Stomach (tissue), 9 donors: ENCODE data around the gene ARPC5. TPM values are rescaled to one million over a fixed set of nuclear protein-coding genes. Genes with fewer than 3 reads are reported as not detected.
A peak's percentile ranks its signal among the peaks of the same experiment; 100 is the strongest.

Experiments
- DNase-seq, 2 donors: peaks; one replicate each; pipeline versions ENCODE4 v3.0.0 to v3.0.0-alpha.2; 2013 to 2019
- H3K27ac ChIP-seq, 5 donors: fragments of 200-600 bp in 4 of 5; sonication (generic) in 4 of 5; one replicate each; pipeline ENCODE4 v1.5.1; 2013 to 2019; ENCODE audit warnings: mild to moderate bottlenecking in 1 of 5, moderate library complexity in 1 of 5
- H3K27me3 ChIP-seq, 3 donors: fragments of 200-600 bp; sonication (generic); one replicate each; pipeline ENCODE4 v1.5.1; 2017 to 2019; ENCODE audit warnings: mixed run types in 1 of 3
- H3K36me3 ChIP-seq, 4 donors: fragments of 200-600 bp; sonication (generic); 1 replicate in 3 of 4; 2 replicates in 1 of 4; pipeline ENCODE4 v1.5.1; 2016 to 2019
- H3K4me1 ChIP-seq, 4 donors: fragments of 200-600 bp; sonication (generic); one replicate each; pipeline ENCODE4 v1.5.1; 2016 to 2019
- H3K4me3 ChIP-seq, 4 donors: fragments of 200-600 bp; sonication (generic) in 3 of 4; one replicate each; pipeline ENCODE4 v1.5.1; 2016 to 2019; ENCODE audit warnings: mild to moderate bottlenecking in 1 of 4
- H3K9me3 ChIP-seq, 4 donors: fragments of 200-600 bp; sonication (generic); one replicate each; pipeline ENCODE4 v1.5.1; 2016 to 2019
- CTCF ChIP-seq, 7 experiments: fragments of 450-650 bp in 4 of 7; fragments of 200-600 bp in 3 of 7; sonication (generic) in 3 of 7; IDR thresholded peaks; one replicate each; pipeline ENCODE4 v1.5.1; 2016 to 2019; ENCODE audit warnings: antibody characterized with exemption in 7 of 7, control low read depth in 2 of 7, mild to moderate bottlenecking in 1 of 7
- EP300 ChIP-seq: sonication (generic); formaldehyde crosslinking; IDR thresholded peaks from one replicate; pipeline ENCODE4 v1.6.1; 2017; ENCODE audit warnings: antibody characterized with exemption
- POLR2A ChIP-seq, 4 donors: fragments of 450-650 bp; IDR thresholded peaks; one replicate each; pipeline ENCODE4 v1.6.1; 2016; ENCODE audit warnings: antibody characterized with exemption in 4 of 4, control low read depth in 2 of 4, mild to moderate bottlenecking in 1 of 4, moderate library complexity in 1 of 4
- POLR2AphosphoS5 ChIP-seq, 3 donors: sonication (generic); formaldehyde crosslinking; IDR thresholded peaks; one replicate each; pipeline ENCODE4 v1.6.1; 2016; ENCODE audit warnings: antibody characterized with exemption in 3 of 3
- WGBS, 5 donors: extraction: QIAGEN DNeasy Blood & Tissue Kit in 3 of 5; methylation state at CpG; one replicate each; pipeline versions ENCODE4 v1.1.5 to v1.1.7; 2013 to 2018; 5-methylcytosine and 5-hydroxymethylcytosine counted together
- intact Hi-C: fragments of 100-400 bp; cut with DNase I; formaldehyde crosslinking; loops from one replicate; pipeline ENCODE4 v1.15.1; 2023; ENCODE audit warnings: low total_unique reads
- polyA plus RNA-seq, 3 donors: library from polyadenylated mRNA; stranded (reverse); fragments of 200-250 nt; gene quantifications; one replicate each; pipeline ENCODE4 v1.2.3, GENCODE V29; 2013
- total RNA-seq, 5 donors: library from RNA; depleted of rRNA; stranded (reverse); fragments of >200 nt; gene quantifications; one replicate each; pipeline versions ENCODE4 v1.1.0 to v1.2.3, GENCODE V29; 2014 to 2016
- donor health status: healthy with polysubstance abuse.
- donor health status: Bipolar disorder and iron deficiency.
- donor health status: healthy.

Gene ARPC5
- total and polyA plus RNA-seq, 8 donors: 26.3 to 106 (median 80.6) TPM

DNA sequence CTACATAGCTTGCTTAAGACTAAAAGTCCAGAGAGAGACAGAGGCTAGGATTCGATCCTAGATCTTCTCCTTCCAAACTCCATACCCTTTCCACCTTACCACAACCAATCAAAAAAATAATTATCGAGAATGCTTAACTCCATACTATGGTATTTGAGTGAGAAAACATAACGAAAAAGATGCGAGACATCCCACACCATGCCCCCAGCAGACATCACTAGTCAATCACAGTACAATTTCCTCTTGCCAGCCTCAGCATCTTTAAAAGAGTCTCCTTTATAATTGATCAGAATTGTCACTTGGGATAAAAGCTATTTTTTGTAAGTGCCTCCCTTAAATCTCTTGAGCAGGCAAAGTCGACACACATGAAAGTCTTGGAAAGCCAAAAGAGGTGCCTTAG, 46.2 kb downstream of the ARPC5 start:
- intact Hi-C loops: no loop called here
- H3K4me1 ChIP-seq: peaks cover 0 to 17% (median 0%) of the 10 kb centered on the region in 4 donors
- TF ChIP-seq POLR2AphosphoS5 (IDR thresholded peaks at IDR 0.05) (no peak), EP300 (no peak), CTCF (IDR thresholded peaks at IDR 0.05) (no peak), POLR2A (IDR thresholded peaks at IDR 0.05) (no peak)
- H3K36me3 ChIP-seq: no peaks in the 10 kb centered on the region
- H3K27me3 ChIP-seq: no peaks in the 10 kb centered on the region
- no peak for DNase-seq
- H3K9me3 ChIP-seq: no peaks in the 10 kb centered on the region
- H3K27ac ChIP-seq: peak overlapping the region in 3 of 5 donors; percentile 55 to 81 (median 80)
- peak overlapping the region in 2 of 4 donors; percentile 29 to 34 for H3K4me3 ChIP-seq
- WGBS, 5 donors: 84 to 88% (median 87%) methylated on average over 5 of the region's 5 CpGs

- Histone ChIP-seq H3K27me3 (no peaks in the 10 kb centered on the region), H3K36me3 (no peaks in the 10 kb centered on the region), H3K9me3 (no peaks in the 10 kb centered on the region), H3K4me3 (peak overlapping the region in 2 of 4 donors; percentile 29 to 34), H3K4me1 (peaks cover 0 to 22% (median 0%) of the 10 kb centered on the region in 4 donors), H3K27ac (peak overlapping the region in 3 of 5 donors; percentile 6 to 81 (median 80))
- TF ChIP-seq EP300: no peak
- TF ChIP-seq POLR2AphosphoS5 (IDR thresholded peaks at IDR 0.05): no peak
- no peak for TF ChIP-seq POLR2A (IDR thresholded peaks at IDR 0.05)
- no peak for TF ChIP-seq CTCF (IDR thresholded peaks at IDR 0.05)
- DNase-seq: no peak
- intact Hi-C loops: no loop called here
These were observed 46.8 kb downstream of the ARPC5 start for GRCh38 chr1:183588827-183589226.

GRCh38 chr1:183586926-183587325, 48.7 kb downstream of the ARPC5 start:
- no peak for TF ChIP-seq POLR2A (IDR thresholded peaks at IDR 0.05)
- no peak for TF ChIP-seq POLR2AphosphoS5 (IDR thresholded peaks at IDR 0.05)
- no peak for TF ChIP-seq EP300
- TF ChIP-seq CTCF (IDR thresholded peaks at IDR 0.05): no peak
- no peak for DNase-seq
- no peak overlapping the region for H3K27ac ChIP-seq
- H3K4me1 ChIP-seq: peaks cover 0 to 34% (median 0%) of the 10 kb centered on the region in 4 donors
- H3K4me3 ChIP-seq: no peak overlapping the region
- intact Hi-C loops: no loop called here
- WGBS, 5 donors: 89 to 99% (median 95%) methylated on average over 8 of the region's 8 CpGs
- no peaks in the 10 kb centered on the region for H3K9me3 ChIP-seq
- H3K36me3 ChIP-seq: no peaks in the 10 kb centered on the region
- H3K27me3 ChIP-seq: no peaks in the 10 kb centered on the region

GRCh38 chr1:183586455-183586854, 49.1 kb downstream of the ARPC5 start:
- intact Hi-C loops: no loop called here
- Histone ChIP-seq H3K27me3 (no peaks in the 10 kb centered on the region), H3K4me1 (peaks cover 0 to 35% (median 0%) of the 10 kb centered on the region in 4 donors), H3K9me3 (no peaks in the 10 kb centered on the region), H3K4me3 (no peak overlapping the region), H3K36me3 (no peaks in the 10 kb centered on the region), H3K27ac (no peak overlapping the region)
- no peak for DNase-seq
- TF ChIP-seq CTCF (IDR thresholded peaks at IDR 0.05) (no peak), EP300 (no peak), POLR2AphosphoS5 (IDR thresholded peaks at IDR 0.05) (no peak), POLR2A (IDR thresholded peaks at IDR 0.05) (no peak)
- 91 to 100% (median 100%) methylated on average over 1 of the region's 1 CpG for WGBS, 5 donors
